HG03521 (cell line): ENCODE results near the gene POLR2E.
A peak's percentile ranks its signal among the peaks of the same experiment; 100 is the strongest.
"Not testable (repeated sequence)": the region's sequence is repeated elsewhere in the genome, so short reads cannot be mapped to it uniquely, and the experiment has no call there.

ENCODE experiments used
- ATAC-seq: cut with Tn5 transposase; IDR thresholded peaks from one replicate; pipeline ENCODE4 v1.9.1; 2021; ENCODE audit warnings: mild to moderate bottlenecking, moderate library complexity; ENCODE audit not compliant: unreplicated experiment

POLR2E gene

DNA sequence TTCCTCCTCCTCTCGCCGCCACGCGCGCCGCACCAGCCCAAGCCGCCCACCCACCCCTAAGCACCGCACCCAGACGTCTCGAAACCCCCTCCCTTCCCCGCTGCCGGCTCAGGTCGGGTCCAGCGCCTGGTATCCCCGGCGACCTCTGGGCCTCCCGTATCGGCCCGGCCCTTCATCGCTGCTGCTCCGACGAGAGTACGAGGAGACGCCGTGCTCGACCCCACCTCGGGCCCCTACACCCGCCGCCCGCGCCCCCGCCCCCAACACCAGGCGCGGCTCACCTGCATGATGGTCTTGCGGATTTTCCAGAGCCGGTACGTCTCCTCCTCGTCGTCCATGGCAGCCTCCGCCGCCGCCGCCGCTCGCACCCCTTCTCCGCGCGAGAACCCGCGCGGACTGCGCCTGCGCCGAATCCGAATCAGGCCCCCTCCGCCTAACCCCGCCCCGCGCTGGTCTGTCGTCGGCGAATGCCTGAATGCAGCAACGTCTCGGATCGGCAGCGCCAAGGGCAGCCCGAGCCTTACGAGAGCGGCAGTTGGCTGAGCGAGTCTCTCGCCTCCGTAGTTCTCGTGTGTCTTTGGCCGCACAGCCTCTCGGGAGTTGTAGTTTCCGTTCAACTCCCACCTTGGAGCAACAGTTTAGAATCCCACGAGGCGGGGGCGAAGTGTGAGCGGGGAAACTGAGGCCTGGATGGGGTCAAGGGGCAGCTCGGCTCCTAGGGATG is at the start of gene POLR2E:
Gene POLR2E, minus strand, starts transcription at position 398 of the 724 bp plus-strand sequence. Its CDS starts 60 bp downstream, at position 338.
- peak; percentile 89 for ATAC-seq

DNA sequence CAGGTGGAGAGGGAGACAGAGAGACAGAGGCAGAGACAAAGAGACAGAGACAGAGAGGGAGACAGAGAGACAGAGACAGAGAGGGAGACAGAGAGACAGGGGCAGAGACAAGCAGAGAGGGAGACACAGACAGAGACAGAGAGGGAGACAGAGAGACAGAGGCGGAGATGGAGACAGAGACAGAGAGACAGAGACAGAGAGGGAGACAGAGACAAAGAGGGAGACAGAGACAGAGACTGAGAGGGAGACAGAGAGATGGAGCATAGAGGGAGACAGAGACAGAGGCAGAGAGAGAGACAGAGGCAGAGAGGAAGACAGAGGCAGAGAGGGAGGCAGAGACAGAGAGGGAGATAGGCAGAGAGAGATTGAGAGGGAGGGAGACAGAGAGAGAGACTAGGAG is 49.6 kb upstream of the POLR2E start:
- ATAC-seq, result no peak

DNA sequence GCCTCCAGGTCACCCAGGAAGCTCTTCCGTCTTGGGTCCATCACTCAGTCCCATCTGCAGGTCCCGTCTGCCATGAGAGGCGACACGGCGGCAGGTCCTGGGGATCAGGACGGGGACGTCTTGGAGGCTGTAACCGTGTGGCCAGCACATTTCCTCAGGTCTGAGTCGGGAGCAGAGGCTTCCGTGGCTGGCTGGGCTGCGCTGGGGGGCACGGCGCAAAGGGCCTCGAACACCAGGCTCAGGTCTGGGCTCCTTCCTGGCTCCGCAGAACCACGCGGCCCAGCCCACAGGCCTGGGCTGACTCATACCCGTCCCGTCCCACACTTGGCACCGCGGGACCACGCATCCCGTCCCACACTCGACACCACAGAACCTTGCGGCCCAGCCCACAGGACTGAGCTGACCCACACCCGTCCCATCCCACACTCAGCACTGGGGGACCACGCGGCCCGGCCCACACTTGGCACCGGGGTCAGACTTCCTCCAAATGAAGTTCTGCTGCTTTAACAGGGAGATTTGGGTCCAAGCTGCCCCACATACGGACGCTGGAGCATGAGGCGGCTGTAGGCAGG is 48.7 kb upstream of the POLR2E start:
- no peak for ATAC-seq

DNA sequence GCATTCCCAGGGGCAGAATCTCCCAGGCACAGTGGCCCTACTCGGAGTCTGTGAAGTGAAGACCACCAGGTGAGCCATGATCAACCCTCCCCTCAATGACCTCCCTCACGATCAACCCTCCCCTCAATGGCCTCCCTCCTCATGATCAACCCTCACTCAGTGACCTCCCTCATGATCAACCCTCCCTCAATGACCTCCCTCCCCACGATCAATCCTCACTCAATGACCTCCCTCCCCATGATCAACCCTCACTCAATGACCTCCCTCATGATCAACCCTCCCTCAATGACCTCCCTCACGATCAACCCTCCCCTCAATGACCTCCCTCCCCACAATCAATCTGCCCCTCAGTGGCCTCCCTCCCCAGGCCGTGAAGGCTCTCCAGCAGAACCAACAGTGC is 46.8 kb upstream of the POLR2E start:
- no peak for ATAC-seq

DNA sequence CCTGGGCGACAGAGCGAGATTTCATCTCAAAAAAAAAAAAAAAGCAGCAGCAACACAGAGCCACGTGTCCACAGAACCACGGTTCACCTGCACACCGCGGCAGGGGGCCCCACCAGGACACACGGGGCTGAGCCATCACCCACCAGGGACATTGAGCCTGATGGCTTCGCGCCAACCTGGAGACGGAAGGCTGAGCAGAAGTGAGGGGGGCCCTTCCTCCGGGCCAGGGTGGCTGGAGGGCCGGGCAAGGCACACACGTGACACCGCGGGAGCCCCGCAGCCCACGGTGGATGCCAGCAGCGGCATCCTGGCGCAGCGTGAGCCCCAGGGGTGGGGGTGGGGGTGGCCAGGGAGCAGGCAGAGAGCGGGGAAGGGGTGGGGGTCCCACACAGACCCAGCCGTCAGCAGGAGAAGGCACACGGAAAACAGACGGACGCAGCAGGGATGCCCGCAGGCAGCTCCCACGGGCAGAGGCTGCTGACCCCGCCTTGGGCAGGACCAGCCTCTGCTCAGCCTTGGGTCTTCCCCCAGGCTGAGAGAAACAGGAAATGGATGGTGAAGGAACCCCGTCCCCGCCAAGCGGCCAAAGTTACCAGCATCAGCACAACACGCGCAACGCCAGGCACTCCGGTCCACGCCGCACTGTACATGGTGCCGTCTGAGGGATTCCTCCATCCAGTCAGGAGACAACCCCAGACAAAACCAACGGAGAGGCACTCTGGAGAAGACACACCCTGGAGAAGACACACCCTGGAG is 45.3 kb upstream of the POLR2E start:
- ATAC-seq, result no peak

DNA sequence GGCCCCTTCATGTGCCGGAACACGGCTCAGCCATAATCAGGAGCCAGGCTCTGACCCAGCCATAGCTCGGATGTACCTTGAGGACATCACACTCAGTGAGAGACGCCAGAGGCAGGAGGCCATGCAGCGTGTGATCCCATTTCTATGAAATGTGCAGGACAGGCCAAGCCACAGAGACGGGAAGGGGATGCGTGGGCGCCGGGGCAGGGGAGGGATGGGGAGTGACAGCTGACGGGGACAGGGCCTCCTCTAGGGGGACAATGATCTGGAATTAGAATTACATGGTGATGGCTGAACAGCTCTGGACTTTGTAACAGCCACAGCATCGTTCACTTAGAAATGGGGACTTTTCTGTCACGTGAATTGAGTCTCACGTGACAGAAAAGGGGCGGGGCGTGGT is 44.0 kb upstream of the POLR2E start:
- no peak for ATAC-seq

DNA sequence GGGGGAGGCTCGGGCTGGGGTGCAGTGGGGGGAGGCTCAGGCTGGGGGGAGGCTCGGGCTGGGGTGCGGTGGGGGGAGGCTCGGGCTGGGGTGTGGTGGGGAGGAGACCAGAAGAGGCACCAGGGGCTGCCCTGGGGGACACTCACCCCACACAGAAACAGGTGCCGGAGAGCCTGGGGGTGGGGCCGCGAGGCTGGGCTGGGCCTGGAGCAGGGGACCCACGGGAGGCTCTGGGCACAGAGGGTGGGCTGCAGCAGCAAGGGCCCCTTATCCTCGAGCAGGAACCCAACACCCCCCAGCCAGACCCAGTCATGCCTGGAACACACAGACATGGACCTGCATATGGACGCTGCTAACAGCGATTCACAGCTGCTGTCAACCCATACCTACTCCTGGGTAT is 42.9 kb upstream of the POLR2E start:
- ATAC-seq, result no peak

DNA sequence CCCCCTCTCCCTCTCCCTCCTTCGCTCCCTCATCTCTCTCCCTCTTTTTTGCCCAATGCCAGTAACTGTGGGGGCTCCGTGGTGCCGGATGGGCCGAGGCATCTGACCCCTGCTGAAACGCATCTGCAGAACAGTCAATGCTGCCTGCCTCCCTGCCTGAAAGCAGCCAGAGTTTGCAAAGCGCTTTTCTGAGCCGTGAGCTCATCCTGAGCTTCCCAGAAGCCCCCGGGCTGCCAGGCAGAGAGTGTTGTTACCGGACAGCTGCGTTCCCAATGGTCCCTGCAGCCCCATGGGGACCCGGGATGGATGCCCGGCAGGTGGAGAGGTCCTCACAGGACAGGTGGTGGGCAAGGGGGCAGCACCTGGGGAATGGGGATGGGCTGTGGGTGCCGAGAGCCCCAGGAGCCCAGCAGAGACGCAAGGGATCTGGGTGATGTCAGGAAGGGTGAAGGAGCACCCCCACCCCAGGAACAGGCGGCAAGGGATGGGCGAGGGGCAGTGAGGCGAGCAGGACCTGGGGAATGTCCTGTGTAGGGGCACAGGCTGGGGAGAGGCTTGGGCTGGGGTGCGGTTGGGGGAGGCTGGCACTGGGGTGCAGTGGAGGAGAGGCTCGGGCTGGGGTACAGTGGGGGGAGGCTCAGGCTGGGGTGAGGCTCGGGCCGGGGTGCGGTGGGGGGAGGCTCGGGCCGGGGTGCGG is 41.6 kb upstream of the POLR2E start:
- ATAC-seq, result no peak

DNA sequence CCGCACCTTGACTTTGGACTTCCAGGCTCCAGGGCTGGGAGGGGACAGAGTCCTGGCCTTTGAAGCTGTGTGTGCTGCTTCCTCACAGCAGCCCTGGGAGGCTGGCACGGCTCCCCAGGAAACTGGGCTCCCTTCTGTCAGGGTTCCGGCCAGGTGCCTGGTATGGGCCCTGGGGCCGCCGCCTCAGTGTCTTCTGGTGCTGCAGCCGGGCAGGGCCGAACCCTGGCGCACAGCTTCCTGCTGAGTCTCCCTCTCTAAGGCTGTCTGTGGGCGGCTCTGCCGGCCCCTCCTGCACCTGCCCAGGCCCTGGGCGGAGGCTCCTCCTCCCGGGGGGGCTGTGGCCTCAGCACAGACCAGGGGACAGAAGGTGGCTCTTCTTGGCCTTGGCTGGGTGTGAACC is 41.0 kb upstream of the POLR2E start:
- no peak for ATAC-seq

DNA sequence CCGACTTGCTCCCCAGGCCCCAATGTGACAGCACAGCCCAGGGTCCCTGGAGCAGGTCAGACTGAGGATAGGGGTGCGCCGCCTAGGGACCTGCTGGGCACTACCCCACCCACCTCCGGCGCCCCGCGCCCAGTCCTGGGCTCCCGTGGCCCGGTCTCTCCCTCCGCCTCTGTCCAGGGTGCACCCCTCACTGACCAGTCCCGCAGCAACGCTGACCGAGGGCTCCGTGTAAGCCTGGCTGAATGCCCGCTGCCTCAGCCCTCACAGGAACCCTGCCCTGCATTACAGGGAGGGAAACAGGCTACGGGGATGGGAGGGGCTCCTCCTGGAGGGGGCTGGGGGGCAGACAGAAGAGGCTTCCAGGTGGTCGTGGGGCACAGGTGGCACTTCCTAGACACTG is 40.3 kb upstream of the POLR2E start:
- ATAC-seq, result no peak

DNA sequence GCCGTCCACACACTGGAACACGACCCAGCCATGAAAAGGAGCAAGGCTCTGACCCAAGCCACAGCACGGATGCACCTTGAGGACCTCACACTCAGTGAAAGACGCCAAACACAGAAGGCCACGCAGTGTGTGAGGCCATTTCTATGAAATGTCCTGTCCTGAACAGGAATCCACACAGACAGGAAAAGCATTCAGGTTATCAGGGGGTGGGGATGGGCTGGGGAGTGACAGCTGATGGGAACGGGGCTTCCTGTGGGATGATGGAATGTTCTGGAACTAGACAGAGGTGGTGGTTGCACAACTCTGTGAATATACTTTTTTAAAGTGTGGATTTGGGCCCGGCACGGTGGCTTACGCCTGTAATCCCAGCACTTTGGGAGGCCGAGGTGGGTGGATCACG is 39.3 kb upstream of the POLR2E start:
- ATAC-seq, result no peak

DNA sequence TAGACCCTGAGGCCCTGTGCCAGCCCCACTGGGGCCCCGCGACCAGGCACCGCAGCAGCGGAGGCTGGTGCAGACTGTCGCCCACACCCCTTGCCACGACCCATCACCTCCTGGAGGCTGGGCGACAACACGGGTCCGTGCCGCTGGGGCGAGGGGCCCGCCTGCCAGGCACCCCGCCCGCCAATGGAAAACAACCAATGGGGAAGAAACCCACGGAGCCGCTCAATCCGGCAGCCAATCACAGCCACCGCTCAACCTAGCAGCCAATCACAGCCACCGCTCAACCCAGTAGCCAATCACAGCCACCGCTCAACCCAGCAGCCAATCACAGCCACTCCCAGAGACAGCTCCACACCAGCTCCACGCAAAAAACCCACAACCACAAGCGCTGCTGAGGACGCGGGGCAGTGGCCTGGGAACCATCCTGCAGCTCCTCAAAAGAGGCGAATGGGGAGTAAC is 38.3 kb upstream of the POLR2E start:
- ATAC-seq, result peak; percentile 55

DNA sequence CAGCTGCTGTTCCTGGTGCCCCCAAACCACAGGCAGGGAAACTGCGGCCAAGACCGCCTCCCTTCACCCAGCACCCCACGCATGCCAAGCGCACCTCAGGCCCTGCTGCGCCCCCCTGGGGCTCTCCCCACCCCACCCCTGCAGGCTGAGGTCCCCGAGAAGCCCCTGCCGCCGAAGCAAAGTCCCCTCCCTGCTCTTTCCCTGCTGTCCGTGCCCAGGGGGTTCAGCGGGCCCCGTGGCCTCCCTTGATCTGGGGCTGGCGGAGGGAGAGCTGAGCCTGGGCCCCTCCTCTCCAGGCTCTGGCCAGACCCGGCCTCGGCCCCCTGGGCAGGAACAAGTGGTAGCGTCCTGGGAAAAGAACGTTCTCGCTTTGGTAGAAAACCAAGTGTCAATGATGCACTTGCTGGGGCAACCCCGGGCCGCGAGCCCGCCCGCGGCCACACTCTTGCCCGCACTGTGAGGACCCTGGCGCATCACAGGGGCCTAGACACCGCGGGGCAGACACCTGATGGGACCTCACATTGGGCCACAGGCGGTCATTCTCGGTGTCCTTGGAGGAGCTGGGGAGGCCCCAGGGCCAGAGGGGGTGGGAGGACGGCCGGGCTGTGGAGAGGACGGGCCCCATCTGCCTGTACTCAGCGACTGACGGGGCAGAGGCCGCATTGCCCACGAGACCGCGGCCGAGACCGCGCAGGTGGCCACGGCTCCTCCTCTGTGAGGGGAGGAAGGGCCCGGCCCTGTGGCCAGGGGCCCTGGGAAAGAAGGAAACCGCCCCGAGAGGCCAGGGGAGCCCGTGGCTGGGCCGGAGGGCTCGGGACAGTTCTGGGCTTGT is 37.6 kb upstream of the POLR2E start:
- peak; percentile 5 for ATAC-seq

DNA sequence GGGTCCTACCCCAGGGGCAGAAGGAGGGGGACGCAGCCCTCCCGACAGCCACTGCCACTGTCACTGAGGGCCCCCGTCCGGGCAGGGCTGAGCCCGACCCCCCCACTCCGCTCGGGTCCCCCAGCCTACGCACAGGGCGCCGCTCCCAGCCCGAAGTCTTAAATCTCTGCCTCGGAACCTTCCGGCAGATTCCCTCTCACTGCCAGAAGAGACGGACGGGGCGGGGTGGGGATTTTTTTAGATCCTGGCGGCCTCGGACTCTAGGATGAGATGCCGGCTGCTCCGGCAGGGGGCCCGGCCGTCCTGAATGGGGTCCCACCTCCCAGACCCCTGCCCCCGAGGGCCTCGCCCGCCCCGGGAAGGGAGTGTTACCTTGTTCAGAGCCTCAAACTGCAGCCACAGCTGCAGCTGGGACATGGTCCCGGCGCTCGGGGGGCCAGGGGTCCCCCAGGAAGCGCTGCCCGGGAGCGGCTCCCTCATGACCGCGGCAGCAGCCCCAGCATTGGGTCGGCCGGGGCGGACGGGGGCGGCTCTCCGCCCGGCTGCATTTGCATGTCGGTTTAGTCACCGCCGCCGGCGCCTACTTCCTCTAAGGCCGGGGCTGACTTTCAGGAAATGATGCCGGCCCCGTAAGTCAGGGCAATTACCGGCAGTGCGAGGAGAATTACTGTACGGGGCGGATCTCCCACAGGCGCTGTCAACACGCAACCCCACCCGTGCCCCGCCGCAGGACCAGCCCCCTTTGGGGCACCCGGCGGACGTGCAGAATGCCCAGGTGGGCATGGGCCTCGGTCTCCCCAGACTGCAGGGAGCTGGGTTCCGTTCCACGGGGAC is 36.8 kb upstream of the POLR2E start:
- ATAC-seq, result peak; percentile 31

DNA sequence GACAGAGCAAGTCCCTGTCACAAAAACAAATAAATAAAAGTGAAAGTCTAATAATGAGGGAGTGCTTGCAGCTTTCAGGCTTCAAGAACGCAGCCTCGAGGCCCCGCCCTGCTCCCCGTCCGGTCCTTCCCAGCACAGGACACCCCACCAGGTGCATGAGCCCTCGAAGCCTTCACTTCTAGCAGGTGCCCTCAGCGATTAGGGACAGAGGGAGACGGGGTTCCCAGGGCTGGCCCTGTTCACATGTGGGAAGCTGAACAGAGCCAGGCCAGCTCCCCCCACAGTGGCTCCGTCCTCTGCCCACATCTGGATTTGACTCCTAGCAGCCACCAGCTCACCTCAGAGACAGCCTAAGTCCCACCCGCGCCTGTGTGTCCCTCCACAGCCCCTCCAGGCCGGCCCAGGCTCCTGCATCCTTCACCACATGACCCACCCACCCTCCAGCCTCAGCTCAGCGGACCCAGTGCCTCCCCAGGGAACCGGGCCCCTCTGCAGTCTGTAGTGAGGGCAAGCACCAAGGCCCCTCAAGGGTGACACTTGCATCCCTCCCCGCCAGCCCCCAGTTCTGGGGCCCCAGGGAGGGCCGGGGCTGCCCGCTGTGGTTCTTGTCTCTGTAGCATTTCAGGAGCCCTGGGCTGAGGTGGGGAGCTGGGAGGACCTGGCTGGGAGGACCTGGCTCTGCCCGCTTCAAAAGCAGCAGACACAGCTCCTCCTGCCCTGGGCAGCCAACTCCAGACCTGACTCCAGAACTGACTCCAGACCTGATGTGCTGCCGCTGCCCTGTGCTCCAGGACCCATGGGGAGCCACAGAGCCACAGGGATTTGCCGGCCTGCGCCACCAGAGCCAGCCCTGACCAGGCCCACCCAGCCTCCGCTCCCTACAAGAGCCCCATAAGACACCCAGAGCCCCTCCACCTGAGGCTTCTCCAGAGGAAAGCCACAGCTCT is 35.9 kb upstream of the POLR2E start:
- no peak for ATAC-seq

DNA sequence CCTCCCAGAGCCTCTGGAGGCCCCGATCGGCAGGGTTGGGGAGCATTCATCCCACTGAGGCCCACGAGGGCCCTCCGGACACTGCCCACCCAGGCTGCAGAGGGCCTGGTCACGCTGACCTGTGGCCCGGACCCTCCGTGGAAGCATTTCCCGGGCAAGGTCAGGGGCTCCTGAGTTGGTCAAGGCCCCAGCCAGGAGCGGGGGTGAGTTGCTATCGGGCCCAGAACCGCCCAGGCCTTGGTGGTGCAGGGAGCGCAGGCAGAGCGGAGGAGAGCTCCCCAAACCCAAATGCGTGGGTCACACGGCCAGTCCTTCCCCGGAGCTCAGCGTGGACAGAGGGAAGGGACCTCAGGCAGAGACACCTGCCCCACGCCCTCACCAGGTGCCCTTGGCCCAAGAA is 34.4 kb upstream of the POLR2E start:
- no peak for ATAC-seq

DNA sequence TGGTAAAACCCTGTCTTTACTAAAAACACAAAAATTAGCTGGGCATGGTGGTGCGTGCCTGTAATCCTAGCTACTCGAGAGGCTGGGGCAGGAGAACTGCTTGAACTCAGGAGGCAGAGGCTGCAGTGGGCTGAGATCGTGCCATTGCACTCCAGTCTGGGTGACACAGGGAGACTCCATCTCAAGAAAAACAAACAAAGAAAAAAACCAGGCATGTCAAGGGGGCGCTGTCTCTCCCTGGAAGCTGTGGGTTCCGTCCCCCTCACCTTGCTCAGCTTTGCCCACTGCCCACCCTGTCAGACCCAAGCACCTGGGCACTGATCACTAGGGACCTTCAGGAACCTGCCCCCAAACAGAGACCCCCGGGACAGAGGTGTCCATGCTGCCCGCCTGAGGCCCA is 33.9 kb upstream of the POLR2E start:
- not testable (repeated sequence) for ATAC-seq

DNA sequence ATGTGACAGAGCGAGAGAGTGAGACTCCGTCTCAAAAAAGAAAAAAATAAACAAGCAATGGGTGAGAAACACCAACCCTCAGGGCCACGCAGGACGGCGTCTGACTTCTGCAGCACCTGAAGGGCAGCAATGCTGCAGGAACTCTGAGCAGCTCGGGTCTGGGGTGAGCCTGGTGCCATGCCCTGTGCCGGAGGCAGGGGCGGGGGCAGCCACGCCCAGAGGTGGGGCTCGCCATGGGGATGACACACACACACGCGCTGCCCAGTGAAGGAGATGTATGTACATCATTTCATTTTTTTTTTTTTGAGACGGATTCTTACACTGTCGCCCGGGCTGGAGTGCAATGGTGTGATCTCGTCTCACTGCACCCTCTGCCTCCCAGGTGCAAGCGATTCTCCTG is 32.9 kb upstream of the POLR2E start:
- no peak for ATAC-seq
